ENCODE data around the gene POU3F1. TPM values are rescaled to one million over a fixed set of nuclear protein-coding genes. Genes with fewer than 3 reads are reported as not detected.

The POU3F1 gene
- total RNA-seq, 2 experiments from 2014 or later = 0.83 to 0.88 TPM

DNA sequence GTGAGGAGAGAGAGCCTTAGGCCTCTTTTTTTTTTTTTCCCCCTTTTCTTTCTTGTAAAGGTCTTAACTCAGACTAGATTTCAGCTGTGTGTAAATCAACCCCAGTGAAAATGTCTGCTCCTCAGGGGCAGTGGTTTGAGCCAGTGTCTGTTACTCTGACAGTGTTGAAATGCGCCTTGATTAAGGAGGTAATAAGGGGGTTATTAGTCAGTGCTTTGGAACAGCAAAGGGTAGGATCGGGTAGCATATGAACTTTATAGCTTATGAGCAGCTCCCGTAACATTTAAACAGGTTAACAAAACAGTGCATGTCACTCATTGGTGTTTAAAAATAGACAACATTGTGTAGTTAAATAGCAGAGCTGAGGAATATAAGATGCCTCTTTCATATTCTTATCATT lies 23.8 kb downstream of the POU3F1 start:
- Mint-ChIP-seq H3K27me3 (no peaks in the 10 kb centered on the region), H3K4me3 (no peak overlapping the region), H3K4me1 (peaks cover 7% of the 10 kb centered on the region), H3K9me3 (no peaks in the 10 kb centered on the region), H3K36me3 (peaks cover 15% of the 10 kb centered on the region), H3K27ac (no peak overlapping the region)
- DNase-seq = no peak
- POLR2A ChIA-PET = interaction anchor here (0.7 kb wide), 1 partner anchor 85 kb away, joined by 6 read pairs; no protein-coding TSS in a partner anchor
- no peak for ATAC-seq (ENCODE audit: low read depth)

DNA sequence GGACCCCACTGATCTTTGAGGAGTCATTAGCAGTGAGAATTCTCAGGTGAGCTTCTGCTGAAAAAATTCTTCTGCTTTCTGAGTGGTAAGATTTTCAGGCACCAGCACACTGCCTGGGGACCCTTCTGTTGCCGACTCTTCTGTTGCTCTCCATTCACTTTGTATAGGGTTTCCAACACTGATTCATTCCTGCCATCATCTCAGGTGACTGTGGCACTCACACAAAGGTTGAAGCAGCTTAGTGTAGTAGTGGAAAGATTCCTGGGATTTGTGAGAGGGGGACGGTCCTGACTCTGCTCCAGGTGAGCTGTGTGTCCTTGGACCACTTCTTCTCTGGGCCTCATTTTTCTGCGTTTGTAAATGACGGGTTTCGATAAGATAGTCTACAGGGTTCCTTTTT lies 24.6 kb downstream of the POU3F1 start:
- Mint-ChIP-seq H3K4me3 (no peak overlapping the region), H3K4me1 (peaks cover 6% of the 10 kb centered on the region), H3K27ac (peak overlapping the region; percentile 60), H3K36me3 (peaks cover 16% of the 10 kb centered on the region), H3K9me3 (no peaks in the 10 kb centered on the region), H3K27me3 (no peaks in the 10 kb centered on the region)
- DNase-seq = no peak
- no peak for ATAC-seq (ENCODE audit: low read depth)
- POLR2A ChIA-PET = no interaction called here

DNA sequence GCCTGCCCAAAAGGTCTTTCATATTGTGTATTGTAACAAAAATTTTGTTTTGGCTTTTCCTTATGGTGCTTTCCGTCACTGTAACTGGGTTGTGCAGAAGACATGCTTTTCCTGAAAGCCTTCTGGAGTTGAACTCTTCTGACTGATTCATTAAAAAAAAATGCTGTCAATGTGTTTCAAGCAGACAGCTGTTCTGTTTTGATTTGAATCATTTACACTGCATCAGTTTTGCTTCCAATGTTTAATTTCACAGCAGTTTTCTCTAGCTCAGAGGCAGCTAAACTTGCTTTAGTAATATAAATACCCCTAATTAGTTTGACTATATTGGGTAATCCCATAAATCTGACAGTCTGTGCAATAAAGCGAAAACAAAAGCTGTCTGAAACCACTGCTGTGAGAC lies 26.2 kb downstream of the POU3F1 start:
- Mint-ChIP-seq H3K27ac (no peak overlapping the region), H3K36me3 (peaks cover 16% of the 10 kb centered on the region), H3K9me3 (no peaks in the 10 kb centered on the region), H3K4me1 (peaks cover 6% of the 10 kb centered on the region), H3K27me3 (no peaks in the 10 kb centered on the region), H3K4me3 (no peak overlapping the region)
- no peak for DNase-seq
- ATAC-seq (ENCODE audit: low read depth) = no peak
- POLR2A ChIA-PET = no interaction called here

DNA sequence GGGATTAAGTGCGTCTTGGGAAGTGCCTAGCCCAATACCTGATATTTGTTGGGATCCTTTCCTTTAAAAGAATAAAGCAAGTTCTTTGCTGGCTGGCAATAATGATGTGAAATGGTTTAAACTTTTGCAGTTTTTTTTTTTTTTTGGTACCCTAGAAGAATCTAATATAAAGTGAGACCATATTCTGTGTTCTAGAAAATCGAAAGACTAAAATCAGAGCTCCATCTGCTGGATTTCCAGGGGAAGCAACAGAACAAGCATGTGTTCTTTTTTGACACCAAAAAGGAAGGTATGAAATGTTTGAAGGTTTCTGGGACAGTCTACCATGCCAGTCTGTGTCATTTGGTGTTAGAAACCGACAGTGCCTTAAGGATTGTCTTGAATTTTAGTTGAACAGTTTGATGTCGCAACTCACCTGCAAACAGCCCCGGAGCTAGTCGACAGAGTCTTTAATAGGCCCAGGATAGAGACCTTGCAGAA lies 27.7 kb downstream of the POU3F1 start:
- H3K4me1 Mint-ChIP-seq = peaks cover 14% of the 10 kb centered on the region
- peaks cover 16% of the 10 kb centered on the region for H3K36me3 Mint-ChIP-seq
- POLR2A ChIA-PET = interaction anchor here (0.7 kb wide), 1 partner anchor 9 kb away, joined by 3 read pairs; no protein-coding TSS in a partner anchor
- peak; percentile 65 for ATAC-seq (ENCODE audit: low read depth)
- H3K27me3 Mint-ChIP-seq = no peaks in the 10 kb centered on the region
- no peaks in the 10 kb centered on the region for H3K9me3 Mint-ChIP-seq
- no peak overlapping the region for H3K27ac Mint-ChIP-seq
- no peak overlapping the region for H3K4me3 Mint-ChIP-seq
- DNase-seq = no peak

DNA sequence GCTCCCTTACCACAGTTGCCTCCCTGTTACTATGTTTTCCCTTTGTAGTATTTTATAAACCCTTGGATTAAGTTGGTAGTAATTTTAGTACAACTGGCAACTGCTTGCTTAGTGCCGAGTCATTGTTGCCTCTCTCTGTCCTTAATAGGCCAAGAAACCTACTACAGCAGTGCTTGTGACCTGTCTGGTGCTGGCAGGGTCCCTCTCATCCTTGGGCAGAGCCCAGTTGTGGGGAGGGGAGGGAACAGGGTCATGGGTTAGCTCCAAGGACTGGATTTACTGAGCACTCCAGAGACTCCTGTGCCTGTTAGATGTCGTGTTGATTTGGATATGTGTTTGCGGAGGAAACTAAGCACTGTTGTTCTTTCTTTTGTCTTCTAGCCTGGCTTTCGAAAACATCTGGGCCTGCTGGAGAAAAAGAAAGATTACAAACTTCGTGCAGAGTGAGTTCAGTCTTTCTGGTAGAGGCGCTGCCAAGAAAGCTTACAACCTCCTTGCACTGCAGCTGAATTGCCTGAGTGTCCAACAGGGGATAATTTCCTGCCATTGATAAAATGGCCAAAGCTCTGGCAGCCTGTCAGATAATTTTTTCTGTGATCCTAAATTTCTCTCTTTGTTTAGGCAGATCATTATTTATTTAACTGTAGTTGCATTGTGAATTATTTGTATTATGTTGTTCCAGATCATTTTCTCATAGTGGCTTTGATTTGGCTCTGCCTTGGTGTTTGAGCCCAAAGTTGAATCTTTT lies 30.4 kb downstream of the POU3F1 start:
- DNase-seq (no peak), ATAC-seq (ENCODE audit: low read depth) (no peak)
- no peaks in the 10 kb centered on the region for H3K27me3 Mint-ChIP-seq
- H3K27ac Mint-ChIP-seq = no peak overlapping the region
- no peaks in the 10 kb centered on the region for H3K9me3 Mint-ChIP-seq
- H3K4me1 Mint-ChIP-seq = peaks cover 29% of the 10 kb centered on the region
- H3K4me3 Mint-ChIP-seq = no peak overlapping the region
- POLR2A ChIA-PET = interaction anchor here (1.3 kb wide), 1 partner anchor 27 kb away, joined by 3 read pairs; the partner anchor contains the start of gene SF3A3
- peaks cover 7% of the 10 kb centered on the region for H3K36me3 Mint-ChIP-seq

DNA sequence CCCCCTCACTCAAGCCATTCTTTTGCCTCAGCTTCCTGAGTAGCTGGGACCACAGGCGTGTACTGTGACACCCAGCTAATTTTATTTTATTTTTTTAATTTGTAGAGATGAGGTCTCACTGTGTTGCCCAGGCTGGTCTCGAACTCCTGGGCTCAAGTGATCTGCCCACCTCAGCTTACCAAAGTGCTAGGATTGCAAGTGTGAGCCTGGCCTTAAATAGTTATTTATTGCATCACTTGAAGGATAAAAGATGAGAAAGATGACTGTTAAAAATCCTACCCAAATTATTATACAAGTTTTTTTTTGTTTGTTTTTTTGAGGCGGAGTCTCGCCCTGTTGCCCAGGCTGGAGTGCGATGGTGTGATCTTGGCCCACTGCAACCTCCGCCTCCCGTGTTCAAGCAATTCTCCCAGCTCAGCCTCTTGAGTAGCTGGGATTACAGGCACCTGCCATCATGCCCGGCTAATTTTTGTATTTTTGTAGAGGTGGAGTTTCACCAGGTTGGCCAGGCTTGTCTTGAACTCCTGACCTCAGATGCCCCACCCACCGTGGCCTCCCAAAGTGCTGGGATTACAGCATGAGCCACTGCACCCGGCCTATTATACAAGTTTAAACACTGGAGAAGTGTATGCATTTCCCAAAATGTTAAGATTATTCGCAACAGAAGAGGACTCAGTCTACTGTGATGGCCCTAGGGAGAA lies 31.7 kb downstream of the POU3F1 start:
- Mint-ChIP-seq H3K36me3 (peaks cover 7% of the 10 kb centered on the region), H3K4me1 (peaks cover 34% of the 10 kb centered on the region), H3K4me3 (no peak overlapping the region), H3K9me3 (no peaks in the 10 kb centered on the region), H3K27ac (no peak overlapping the region), H3K27me3 (no peaks in the 10 kb centered on the region)
- POLR2A ChIA-PET = interaction anchor here (0.6 to 1.3 kb wide), 2 partner anchors 25 to 962 kb away, joined by 3 read pairs; partner anchors contain the start of gene SF3A3
- no peak for ATAC-seq (ENCODE audit: low read depth)
- DNase-seq = no peak

DNA sequence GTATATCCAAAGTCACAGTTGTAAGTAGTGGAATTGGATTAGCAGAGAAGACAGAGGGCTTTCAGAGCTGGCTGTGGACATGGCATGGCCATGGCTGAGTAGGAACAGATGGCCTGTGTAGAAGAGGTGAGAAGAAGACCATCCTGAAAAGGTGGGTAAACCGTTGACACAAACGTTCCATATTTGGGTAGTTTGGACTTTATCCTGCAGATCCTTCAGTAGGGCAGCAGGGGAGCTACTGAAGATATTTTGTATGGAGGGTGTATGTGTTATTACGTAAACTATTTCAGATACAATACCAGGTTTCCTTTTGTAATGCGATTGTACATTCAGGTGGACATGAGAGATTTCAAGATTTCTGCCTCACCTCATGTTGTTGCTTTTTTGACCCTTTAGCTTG lies 32.4 kb downstream of the POU3F1 start:
- POLR2A ChIA-PET = interaction anchor here (0.6 to 6.0 kb wide), 2 partner anchors 19 to 963 kb away, joined by 3 to 45 read pairs; no protein-coding TSS in a partner anchor
- Mint-ChIP-seq H3K36me3 (peaks cover 6% of the 10 kb centered on the region), H3K9me3 (no peaks in the 10 kb centered on the region), H3K27me3 (no peaks in the 10 kb centered on the region), H3K4me1 (peaks cover 41% of the 10 kb centered on the region), H3K27ac (peak overlapping the region; percentile 12), H3K4me3 (peak overlapping the region; percentile 99)
- ATAC-seq (ENCODE audit: low read depth) (no peak), DNase-seq (no peak)

DNA sequence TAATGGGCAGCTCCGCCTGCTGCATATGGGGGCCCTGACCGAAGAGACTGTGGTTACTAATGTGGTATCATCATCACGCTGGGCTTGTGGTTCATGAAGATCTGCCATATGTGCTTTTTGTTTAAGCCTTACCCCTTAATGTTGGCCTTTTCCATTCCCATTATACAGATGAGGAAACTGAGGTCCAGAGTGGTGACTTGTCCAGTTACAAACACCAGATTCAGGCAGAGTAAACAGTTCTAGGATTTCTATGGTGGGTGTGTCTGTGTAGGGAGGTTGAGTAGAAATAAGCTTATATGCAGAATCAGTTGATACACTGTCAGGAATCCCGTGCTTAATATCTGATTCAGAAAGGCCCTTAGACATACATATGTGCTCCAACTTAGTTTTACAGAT lies 33.4 kb downstream of the POU3F1 start:
- H3K4me1 Mint-ChIP-seq = peaks cover 45% of the 10 kb centered on the region
- H3K27ac Mint-ChIP-seq = peak overlapping the region; percentile 97
- DNase-seq (no peak), ATAC-seq (ENCODE audit: low read depth) (no peak)
- peaks cover 1% of the 10 kb centered on the region for H3K36me3 Mint-ChIP-seq
- peak overlapping the region; percentile 99 for H3K4me3 Mint-ChIP-seq
- POLR2A ChIA-PET = interaction anchor here (0.7 to 6.0 kb wide), 6 partner anchors 10 to 321 kb away, joined by 3 to 45 read pairs (median 4); partner anchors contain the start of genes C1orf122, CDCA8, MTF1 and YRDC
- no peaks in the 10 kb centered on the region for H3K9me3 Mint-ChIP-seq
- H3K27me3 Mint-ChIP-seq = no peaks in the 10 kb centered on the region

DNA sequence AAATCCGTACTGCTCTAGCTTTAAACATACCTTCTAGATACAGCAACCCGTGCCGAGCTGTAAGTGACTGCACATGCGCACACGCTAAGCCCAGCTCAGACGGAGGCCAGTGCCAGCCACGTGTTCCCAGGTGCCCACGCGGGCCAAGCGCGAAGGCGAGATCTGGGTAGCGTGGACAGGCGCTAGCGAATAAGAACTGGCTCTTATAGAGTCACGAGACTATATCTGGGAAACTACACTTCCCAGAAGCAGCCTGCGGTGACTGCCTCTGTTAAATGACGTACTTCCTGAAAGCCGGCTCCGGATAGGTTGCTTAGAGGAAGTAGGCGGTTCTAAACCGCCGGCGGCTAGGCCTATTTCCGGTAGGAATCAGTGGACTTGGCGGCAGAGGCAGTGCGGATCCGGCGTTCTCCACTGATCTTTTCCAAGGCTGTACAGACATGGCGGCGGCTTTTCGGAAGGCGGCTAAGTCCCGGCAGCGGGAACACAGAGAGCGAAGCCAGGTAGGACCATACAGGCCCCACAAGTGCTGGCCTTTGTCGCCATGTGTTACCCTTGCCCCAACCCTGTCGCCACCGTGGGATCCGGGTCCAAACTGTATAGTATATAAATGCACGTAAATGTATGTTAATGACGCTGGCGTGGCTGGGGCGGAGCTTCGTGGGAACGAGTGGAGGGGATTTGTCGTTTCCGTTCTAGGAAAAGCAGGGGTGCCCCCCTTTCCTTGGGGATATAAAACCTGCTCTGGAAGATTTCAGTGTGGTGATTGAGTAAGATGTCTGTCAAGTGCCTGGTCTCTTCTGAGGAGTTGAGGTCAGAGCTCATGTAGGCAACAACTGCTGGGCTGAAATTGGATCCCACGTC lies 34.0 kb downstream of the POU3F1 start, which contains the start of gene UTP11:
Gene UTP11, plus strand, starts transcription at position 372 of the 864 bp plus-strand sequence. Its CDS starts 69 bp downstream, at position 441.
- peak within 1 kb of the TSS; percentile 97 for H3K27ac Mint-ChIP-seq
- no peaks in the 10 kb centered on the region for H3K9me3 Mint-ChIP-seq
- DNase-seq (peak; percentile 82), ATAC-seq (ENCODE audit: low read depth) (peak; percentile 85)
- peaks cover 1% of the 10 kb centered on the region for H3K36me3 Mint-ChIP-seq
- peaks cover 45% of the 10 kb centered on the region for H3K4me1 Mint-ChIP-seq
- no peaks in the 10 kb centered on the region for H3K27me3 Mint-ChIP-seq
- peak within 1 kb of the TSS; percentile 99 for H3K4me3 Mint-ChIP-seq
- POLR2A ChIA-PET = interaction anchor here (0.7 to 6.0 kb wide), 10 partner anchors 10 to 320 kb away, joined by 3 to 45 read pairs (median 4); partner anchors contain the start of genes C1orf122, CDCA8, MTF1 and YRDC

DNA sequence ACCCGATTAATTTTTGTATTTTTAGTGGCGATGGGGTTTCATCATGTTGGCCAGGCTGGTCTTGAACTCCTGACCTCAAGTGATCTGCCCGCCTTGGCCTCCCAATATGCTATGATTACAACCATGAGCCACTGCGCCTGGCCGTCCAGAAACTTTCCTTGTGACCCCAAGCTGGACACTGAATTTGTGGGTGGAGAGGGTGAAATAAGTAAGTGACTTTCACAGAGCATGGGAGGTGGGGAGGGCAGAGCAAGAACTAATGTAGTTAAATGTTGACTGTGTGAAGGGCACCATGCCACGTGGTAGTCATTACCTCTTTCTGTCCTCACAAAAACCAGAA lies 36.8 kb downstream of the POU3F1 start:
- H3K4me1 Mint-ChIP-seq = peaks cover 38% of the 10 kb centered on the region
- H3K27ac Mint-ChIP-seq = peak overlapping the region; percentile 92
- H3K36me3 Mint-ChIP-seq = no peaks in the 10 kb centered on the region
- ATAC-seq (ENCODE audit: low read depth) = no peak
- POLR2A ChIA-PET = interaction anchor here (0.6 to 6.0 kb wide), 6 partner anchors 9 to 78 kb away, joined by 3 to 45 read pairs (median 6); partner anchors contain the start of gene SF3A3
- DNase-seq = no peak
- H3K9me3 Mint-ChIP-seq = no peaks in the 10 kb centered on the region
- H3K4me3 Mint-ChIP-seq = peak overlapping the region; percentile 64
- H3K27me3 Mint-ChIP-seq = no peaks in the 10 kb centered on the region

DNA sequence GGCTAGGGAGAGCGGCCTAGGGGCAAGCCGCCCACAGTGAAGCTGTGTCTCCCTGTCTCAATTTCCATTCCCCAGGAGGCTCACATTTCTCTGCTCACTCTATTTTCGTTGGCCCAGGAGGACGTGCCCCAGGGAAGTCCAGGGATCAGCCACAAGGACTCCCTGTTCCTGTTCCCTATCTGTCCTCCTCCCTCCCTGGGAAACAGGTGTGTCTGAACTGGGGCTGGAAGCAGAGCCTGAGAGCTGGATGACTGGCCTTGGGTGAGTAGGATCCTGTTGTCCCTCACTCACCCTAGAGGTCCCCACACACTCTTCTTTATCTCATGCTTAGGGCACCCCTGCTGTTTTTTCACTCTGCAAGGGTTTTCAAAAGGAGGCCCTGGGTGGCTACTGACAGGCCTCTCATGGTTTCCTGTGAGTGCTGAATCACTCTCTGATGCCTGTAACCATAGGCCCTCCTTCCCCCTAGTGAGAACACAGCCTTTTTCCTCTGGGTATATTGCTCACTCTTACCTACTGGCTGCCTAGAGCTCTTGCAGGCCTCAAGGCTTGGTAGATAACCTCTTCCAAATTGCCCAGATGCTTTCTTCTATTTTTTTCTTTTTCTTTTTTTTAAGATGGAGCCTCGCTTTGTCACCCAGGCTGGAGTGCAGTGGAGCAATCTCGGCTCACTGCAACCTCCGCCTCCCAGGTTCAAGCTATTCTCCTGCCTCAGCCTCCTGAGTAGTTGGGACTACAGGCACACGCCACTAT lies 37.3 kb downstream of the POU3F1 start:
- peak overlapping the region; percentile 92 for H3K27ac Mint-ChIP-seq
- POLR2A ChIA-PET = interaction anchor here (0.6 to 6.0 kb wide), 7 partner anchors 9 to 775 kb away, joined by 3 to 45 read pairs (median 3); partner anchors contain the start of gene SF3A3
- no peaks in the 10 kb centered on the region for H3K9me3 Mint-ChIP-seq
- no peaks in the 10 kb centered on the region for H3K27me3 Mint-ChIP-seq
- H3K36me3 Mint-ChIP-seq = no peaks in the 10 kb centered on the region
- DNase-seq = peak; percentile 49
- peak; percentile 75 for ATAC-seq (ENCODE audit: low read depth)
- peaks cover 40% of the 10 kb centered on the region for H3K4me1 Mint-ChIP-seq
- H3K4me3 Mint-ChIP-seq = peak overlapping the region; percentile 64

Measured in activated naive CD8-positive, alpha-beta T cell treated with anti-CD3 and anti-CD28 coated beads, Interleukin-2, amount 10 ng/mL, durations not matched to agents 7 days and 5 days (primary cell).